NK-92 treated with Interleukin-12 subunit alpha and Interleukin-12 subunit beta, amount 100 ng/mL, for 24 hours (cell line): ENCODE measurements around the gene DNHD1.

Experiments used
- DNase-seq: peaks from one replicate; lab custom pipeline; 2025; lab: John Stamatoyannopoulos, UW

The DNHD1 gene

DNA sequence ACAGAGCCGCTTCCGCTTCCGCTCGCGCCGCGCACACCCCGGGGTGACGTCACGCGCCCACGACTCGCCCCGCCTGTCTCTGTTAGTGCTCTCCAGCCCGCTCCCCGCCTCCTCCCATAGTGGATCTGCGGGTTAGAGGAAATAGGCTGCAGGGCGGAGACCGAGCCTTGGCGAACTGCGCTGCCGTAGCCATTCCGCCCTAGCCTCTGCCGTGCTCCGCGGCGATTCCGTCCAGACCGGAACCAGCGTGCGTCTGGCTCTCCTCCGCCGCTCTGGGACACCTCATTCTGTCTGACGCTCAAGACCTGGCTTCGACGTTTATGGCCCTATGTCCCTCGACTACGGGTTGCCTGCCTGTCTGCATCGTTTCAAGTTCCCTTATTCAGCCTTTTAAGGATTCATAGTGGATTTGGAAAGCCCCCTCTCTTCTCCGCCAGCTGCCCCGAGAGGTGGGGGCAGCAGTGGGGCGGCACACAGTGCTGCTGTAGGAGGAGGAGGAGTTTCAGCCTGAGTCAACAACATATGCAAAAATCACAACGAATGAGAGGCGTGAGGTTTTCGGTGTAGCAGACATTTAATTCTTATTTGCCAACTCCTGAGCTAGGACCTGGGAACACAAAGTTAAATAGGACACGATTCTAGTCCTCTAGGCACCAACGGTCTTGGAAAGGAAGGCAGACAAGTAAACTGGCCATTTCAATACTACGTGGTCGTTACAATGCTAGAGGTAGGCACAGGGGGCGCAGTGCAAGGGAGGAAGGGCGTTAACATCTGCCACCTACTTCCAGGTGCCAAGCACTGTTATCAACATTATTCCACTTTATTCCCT is 115.3 kb downstream of the DNHD1 start, which contains the start of gene TAF10:
Gene TAF10, minus strand, starts transcription at position 4 of the 829 bp plus-strand sequence. CDS start 27 bp downstream, outside the sequence.
- DNase-seq = peak; percentile 89

DNA sequence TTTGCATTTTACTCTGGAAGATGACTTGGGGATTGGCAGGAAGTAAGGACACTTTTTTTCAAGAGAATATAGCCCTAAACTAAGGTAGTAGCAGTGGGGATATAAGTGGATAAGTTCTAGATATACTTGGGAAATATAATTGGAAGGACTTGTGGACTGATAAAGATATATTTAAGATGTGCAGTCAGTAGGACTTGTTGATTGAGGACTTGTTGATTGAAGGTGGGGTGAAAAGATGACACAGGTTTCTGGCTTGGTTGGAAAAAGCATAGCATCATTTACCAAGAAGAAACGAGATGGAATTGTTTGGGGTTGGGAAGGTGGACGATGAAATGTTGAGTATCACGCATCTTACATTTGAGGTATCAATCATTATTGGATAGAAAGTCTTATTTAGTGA is 116.4 kb downstream of the DNHD1 start:
- no peak for DNase-seq

DNA sequence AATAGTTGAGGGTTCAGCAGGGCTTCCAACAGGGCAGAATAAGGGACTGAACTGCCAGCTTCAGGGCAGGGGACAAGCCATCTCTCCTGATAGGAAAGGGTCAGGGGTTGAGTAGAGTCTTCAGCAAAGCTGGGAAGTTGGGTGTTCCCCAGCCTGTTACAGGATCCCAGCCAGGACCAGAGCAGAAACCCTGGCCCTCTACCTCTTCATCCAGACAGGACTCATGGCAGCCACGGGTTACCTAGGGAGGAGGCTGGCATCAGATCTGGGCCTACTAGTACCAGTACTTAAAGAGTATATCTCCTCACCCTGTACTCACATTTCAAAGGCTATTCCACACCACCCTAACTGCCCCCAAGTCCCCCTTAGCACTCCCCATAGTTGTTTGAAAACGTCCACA is 117.4 kb downstream of the DNHD1 start:
- DNase-seq = no peak

DNA sequence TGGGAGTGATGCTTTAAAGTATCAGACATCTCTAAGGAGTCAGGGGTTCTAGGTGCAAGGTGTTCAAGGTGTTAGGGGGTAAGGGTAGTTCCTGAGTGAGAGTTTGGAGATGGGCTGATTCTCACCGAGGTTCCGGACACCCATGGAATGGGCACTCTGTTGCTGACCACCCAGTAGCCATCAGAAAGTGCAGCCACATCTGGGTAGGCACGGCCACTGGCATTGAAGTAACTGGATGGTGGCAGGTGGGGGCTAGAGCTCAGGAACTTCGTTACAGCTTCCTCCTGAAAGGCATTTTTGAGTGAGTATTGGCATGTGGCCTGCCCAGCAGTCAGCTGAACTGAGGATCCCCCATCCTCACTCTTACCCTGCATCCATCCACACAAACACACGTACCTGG is 118.0 kb downstream of the DNHD1 start:
- no peak for DNase-seq

DNA sequence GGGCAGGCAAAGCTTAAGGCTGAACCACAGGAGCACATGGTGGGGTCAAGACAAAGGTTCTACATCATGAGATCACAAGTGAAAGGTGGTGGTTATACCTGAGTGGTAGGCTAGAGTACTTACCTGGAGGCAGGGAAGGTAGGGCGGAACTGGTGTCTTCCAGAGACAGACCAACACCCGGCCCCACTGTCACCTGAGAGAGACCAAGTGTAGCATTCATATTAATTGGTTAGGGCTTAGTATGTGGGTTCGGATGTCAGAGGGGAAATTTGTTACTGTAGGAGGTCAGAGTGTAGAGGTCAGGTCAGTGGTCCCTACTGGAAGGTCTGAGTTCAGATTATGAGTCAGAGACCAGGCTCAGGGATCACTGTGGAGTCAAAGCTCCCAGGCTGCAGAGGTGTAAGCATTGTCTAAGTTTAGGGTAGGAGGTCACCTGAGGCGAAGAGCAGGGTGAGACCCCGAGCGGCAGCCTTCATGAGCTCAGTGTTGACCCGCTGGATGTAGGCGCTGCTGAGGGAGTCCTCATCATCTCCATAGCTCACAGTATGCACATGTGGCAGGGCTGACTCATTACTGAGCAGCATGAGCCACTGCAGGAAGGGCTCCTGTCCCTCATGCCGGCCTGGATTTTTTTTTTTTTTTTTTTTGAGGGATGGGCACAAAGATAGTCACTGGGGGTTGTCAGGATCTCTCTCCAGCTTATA is 119.0 kb downstream of the DNHD1 start:
- DNase-seq = no peak

DNA sequence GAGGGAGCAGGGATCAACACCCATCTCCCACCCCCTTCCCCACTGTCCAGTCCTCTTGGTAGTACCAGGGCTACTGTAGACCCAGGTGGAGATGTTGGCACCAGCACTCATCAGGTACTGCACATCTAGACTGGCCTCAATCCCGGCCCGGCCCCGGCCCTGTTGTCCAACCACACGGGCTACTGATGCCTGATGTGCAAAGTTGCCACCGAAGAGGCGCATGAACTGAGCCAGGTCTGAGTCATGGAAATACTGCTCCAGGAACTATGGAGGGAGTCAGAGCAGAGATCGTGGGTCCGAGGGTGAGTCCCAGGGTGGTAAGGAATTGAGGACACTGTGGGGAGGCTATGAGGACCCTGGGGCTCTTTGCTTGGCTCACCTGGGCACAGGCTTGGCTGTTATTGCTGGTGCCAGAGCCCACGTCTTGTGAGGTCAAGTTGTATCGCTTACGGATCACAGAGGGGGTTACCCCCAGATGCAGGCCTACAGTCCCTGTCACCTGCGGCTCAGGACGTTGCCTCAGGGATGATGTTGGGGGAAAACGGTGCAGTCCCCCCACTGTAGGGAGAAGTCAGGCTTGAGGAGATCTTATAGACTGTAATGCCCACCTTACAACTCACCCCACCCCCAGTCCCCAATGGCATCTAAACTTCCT is 119.6 kb downstream of the DNHD1 start:
- no peak for DNase-seq

DNA sequence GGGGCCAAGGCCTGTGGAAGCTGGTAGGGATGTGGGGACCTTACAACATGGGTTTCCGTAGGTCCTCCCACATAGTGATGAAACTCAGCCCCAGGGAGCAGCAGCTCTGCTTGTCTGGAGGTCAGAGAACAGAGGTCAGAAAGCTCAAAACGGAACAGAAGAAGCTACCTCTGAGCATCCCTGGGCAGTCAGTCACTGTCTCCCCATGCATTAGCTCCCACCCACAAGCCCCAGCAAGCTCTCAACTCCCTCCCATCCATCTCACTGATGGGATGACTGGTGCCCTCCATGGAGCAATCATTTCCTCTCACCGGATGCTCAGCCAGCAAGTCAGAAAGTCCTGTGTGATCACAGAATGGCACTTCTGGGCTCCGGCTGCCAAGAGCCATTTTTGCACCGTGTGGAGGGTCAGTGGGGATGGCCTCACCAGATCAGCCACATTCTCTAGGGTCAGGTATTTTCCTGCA is 120.3 kb downstream of the DNHD1 start:
- DNase-seq = no peak

DNA sequence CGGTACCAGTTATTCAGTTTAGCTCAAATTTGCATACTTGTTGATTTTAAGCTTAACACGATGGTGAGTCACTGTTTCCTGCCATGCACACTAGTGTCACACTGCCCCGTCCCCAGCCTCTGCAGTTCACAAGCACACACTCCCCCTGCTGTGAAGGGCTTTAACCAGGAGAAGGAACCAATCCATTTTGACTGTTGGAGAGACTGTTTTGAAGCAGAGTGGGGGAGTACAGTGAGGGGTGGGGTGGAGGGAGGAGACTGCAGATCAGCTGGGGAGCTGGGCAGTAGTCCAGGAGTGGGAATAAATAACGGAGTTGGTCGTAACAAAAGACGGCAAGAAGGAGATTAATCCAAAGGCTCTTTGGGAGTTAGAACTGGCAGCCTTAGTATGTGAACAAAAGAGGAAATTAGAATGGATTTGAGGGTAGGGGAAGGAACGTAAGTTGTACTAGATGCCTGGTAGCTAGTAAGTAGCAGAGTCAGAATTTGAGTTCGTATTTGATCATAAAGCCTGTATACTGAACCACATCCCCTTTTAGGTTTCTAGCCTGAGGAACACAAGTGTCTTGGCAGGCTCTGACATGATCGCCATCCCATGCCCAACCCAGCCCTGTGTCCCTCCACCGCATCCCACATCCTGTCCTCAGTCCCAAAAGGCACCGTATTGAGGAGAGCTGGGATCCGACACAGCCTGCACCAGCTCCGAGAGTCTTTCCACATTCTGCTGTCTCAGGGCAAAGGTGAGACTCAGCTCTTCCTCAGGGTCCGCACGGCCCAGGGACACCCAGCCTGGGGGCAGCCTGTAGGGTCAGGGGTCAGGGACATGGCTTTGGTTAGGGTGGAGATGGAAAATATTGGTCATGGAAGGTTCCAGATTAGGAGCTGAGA is 121.3 kb downstream of the DNHD1 start:
- peak; percentile 19 for DNase-seq

DNA sequence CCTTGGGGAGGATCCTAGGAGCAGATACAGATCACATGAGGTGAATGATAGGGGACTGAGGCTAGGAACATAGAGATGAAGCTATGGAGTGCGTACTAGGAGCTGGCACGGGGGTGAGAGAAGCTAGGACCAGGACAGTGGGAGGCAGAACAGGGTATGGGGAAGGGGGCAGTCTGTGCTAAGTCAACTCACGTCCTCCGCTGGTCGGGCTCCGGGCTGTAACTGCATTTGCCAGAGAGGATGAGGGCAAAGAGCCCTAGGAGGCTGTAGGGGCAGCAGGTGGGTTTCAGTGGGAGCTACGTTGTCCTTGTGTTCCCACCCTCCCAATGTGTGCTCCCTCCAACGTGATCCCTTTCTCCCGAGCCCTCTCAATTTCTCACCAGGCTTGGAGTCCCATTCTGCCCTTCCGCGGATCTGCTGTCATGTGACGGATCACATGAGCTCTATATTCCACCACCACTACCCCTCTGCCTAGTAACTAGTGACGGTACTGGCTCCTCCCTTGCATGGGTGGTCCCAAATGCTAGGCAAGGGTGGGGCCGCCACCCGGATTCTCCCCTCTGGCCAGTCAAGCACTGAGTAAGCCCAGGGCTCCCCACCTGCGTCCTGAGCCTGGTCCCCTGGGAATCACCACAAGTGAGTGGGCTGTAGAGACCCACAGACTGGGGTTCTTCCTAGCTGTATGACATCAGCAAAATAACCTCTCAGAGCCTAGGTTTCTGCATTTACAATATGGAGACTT is 122.1 kb downstream of the DNHD1 start, which contains the start of gene TPP1:
Gene TPP1, minus strand, starts transcription at position 419 of the 742 bp plus-strand sequence. Its CDS starts 22 bp downstream, at position 397.
- DNase-seq = peak; percentile 86

DNA sequence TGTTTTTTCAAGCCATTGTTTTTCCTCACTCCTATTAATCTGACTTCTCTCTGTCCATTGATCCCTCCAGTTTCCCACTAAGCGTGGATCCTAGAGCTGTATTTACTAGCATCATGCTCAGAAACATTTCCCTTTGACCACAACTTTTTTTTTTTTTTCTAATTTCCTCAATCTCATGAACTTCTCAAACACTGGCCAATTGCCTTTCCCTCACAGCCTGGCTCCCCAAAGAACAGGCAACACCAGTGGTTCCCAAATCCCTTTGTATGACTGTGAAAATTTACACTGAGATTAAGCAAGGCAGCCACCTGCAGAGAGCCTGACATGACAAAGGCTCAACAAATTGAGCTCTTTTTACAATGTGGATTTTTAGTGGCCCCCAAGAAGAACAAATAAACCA is 123.6 kb downstream of the DNHD1 start:
- no peak for DNase-seq
